ENCODE results near the gene E2F2.
"Not testable (repeated sequence)": the region's sequence is repeated elsewhere in the genome, so short reads cannot be mapped to it uniquely, and the experiment has no call there.

Gene E2F2

DNA sequence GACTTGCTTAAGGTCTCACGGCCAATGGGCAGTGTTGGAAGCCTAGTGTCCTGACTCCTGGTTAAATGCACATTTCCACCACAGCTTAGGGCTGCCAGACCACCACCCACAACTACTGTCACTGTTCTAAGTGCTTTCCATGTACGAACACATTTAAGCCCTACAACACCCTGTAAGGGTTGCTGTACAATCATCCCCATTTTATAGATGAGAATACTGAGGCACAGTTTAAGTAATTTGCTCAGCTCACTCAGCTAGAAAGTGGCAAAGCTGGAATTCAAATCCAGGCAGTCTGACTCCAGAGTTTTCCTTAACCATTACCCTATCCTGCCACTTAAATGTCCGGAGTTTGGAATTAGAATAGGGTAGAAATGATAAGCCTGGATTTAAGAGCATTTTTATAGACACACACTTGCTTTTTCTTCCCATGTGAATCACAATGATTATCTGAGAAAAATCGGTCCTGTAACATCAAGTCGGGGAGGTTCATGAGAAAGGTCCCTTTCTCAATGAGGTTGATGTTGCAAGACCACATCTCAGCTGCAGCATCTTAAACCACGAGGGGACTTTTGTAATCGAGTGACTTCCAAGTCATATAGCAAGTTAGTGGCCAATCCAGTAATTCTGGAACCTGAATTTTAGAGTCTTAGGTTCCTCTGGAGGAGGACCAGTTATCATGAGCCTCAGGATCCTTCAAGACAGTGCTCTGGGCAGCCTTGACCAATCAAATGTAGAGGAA, 8.6 kb downstream of the E2F2 start:
- no peak for DNase-seq

DNA sequence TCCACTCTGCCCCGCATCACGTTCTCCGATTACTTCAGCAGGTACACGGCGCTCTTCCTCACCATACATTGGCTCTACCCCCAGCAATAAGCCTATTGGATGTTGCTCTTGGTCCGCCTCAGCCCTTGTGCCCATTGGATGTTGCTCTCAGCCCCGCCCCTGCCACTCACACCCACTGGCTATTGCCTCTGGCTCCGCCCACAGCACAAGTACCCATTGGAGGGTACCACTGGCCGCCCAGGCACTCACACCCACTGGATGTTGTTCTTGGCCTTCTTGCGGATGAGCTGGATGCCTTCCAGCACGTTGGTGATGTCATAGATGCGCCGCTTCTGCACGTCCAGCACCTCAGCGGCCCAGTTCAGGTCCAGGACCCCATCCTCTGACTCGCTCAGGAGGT, 9.4 kb downstream of the E2F2 start:
- DNase-seq = no peak

DNA sequence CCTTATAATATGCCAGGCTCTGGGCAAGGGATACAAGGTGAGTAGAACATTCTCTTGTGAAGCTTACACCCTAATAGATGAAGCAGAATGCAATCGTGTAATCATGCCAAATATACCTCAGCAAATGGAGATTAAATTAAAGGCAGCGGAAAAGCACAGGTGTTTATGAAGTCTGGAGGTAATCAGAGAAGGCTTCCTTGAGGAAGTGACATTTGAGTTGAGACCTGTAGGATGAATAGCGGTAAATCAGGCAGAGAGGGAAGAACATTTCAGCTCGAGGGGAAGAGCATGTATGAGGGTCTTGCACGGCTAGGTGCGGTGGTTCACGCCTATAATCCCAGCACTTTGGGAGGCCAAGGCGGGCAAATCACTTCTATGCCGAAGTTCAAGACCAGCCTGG, 13.5 kb downstream of the E2F2 start:
- DNase-seq = no peak

DNA sequence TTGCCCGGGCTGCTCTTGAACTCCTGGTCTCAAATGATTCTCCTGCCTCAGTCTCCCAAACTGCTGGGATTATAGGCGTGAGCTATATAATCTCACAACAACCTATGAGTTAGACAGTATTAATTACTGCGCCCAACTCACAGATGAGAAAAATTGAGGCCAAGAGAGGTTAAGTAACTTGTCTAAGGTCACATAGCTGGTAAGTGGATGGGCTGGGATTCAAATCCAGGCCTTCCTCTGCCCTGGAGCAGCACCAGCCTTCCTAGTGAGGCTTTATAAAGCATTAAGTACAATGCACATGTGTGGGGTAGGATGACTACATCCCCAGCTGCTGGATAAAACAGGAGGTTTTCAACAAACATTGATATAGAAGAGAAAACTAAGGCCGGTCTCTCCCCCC, 15.1 kb downstream of the E2F2 start:
- DNase-seq = no peak

DNA sequence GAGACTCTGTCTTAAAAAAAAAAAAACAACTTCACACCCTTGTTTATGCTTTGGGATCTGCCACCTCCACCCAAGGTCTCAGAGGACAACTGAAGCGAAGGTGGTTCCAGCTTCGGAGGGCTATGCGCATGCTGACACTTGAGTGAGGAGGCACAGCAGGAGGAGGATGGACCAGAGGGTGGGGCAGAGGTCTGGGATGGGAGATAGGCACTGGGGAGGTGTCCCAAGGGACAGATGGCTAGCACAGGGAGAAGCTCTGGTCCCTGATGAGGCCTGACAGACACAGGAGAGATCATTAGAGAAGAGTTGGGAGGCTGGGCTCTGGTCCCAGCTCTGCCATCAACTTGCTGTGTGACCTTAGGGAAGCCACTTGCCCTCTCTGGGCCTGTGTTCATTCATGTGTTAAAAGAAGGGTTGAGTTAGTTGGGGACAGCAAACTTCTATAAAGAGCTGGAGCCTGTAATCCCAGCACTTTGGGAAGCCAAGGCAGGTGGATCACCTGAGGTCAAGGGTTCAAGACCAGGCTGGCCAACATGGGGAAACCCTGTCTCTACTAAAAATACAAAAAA, 16.8 kb downstream of the E2F2 start:
- DNase-seq = no peak

DNA sequence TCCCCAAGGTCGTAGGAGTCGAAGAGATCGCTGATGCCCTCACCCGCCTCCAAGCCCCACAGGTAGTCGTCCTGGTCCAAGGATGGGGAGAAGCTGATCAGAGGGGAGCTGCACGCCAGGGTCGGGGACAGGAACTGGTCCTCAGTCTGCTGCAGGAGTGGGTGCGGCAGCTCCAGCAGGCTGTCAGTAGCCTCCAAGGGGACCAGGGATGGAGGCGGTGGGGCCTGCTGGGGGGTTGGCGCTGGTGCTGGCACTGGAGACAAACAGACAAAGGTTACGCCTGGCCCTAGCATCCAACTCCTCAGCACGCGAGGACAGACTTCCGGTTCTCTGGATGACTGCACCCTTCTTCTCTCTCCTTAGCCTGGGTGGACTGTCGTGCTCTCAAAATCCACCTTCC, 21.1 kb downstream of the E2F2 start:
- DNase-seq = no peak

DNA sequence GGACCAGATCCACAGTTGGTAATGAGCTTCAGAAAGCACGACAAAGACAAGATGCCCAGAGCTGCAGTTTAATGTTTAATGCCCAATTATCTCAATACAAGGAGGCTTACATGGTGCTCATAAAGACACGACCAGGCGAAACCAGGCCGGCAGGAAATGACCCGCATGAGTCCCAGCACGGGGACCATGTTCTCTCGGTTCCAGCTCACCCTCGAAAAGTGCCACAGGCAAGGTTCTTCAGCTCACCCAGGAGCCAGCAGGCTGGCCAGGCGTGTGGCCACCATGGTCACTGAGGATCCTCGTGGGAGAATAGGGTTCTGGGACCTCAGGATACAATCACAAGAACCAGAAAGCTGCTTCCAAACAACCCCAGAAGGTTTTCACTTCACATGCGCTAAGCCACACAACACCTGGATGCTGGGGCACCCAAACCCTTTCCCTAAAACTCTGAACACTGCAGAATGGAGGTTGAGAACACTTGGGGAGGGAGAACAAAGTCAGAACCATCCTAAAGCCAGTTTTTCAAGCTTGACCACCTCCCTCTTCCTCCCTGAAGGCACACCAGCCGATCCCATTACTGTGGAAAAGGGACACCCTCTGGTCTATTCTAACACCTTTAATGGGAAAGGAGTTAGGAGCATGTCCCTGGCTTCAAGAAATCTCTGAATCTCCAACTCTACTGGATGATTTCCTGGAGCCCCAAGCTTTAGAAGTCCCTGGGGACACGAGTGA, 24.5 kb downstream of the E2F2 start:
- no peak for DNase-seq

DNA sequence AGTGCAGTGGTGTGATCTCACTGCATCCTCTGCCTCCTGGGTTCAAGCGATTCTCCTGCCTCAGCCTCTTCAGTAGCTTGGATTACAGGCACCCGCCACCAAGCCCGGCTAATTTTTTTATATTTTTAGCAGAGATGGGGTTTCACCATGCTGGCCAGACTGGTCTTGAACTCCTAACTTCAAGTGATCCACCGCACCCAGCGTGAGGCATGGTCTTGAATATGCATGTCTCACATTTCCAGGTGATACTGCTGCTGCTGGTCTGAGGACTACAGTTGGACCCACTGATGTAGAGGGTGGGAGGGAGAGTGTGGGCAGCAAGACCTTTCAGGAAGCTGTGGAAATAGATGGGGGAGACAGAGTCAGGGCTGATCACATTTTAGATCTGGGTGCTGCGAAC, 25.2 kb downstream of the E2F2 start:
- no peak for DNase-seq

DNA sequence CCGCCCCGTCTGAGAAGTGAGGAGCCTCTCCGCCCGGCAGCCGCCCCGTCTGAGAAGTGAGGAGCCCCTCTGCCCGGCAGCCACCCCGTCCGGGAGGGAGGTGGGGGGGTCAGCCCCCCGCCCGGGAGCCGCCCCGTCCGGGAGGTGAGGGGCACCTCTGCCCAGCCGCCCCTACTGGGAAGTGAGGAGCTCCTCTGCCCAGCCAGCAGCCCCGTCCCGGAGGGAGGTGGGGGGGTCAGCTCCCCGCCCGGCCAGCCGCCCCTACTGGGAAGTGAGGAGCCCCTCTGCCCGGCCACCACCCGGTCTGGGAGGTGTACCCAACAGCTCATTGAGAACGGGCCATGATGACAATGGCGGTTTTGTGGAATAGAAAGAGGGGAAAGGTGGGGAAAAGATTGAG, 26.9 kb downstream of the E2F2 start:
- DNase-seq = not testable (repeated sequence)

DNA sequence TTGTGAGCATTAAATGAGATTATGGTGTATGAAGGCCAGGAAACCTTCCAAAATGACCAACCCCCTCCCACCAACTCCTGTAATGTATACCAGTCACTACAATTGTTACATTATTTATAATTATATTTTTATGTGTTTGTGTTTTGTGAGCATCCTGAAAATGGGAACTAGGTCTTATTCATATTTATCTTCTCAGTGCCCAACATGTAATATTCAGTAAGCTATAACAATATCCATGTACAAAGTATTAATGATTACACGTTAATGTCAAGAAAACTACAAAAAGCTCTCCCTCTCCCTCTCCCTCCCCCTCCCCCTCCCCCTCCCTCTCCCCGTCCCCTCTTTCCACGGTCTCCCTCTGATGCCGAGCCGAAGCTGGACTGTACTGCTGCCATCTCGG, 28.1 kb downstream of the E2F2 start:
- no peak for DNase-seq

DNA sequence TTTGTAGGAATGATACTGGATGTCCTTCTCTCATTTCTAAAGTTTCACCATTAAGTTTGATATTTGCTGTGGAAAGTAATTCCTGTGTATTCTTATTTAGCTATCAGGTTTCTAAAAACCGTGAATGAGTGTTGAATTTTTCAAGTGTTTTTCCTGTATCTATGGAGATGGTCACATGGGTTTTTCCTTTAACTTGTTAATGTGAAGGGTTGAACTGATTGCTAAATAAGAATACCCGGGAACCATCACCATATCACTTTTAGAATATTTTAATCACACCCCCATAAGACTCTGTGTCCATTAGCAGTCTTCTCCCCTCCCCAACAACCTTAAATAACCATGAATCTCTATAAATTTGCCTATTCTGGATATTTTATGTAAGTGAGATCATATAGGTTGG, 30.6 kb downstream of the E2F2 start:
- DNase-seq = no peak

DNA sequence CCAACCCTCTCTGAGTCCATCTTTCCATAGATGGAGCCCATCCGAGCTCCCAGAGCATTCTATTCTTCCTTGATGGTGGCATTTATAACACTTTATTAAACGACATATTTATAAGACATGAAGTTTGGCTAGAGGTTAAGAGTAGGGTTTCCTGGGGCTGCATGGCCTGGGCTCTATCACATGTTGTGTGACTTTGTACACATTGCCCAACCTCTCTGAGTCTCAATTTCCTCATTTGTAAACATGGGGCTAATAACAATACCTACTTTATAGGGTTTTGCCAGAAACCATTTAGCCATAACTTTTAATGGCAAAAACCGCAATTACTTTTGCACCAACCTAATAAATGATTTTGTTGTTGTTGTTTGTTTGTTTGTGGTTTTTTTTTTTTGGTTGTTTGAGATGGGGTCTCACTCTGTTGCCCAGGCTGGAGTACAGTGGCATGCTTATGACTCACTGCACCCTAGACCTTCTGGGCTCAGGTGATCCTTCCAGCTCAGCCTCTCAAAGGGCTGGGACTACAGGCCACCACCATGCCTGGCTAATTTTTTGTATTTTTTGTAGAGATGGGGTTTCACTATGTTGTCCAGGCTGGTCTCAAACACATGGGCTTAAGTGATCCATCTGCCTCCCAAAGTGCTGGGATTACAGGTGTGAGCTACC, 33.1 kb downstream of the E2F2 start:
- no peak for DNase-seq

DNA sequence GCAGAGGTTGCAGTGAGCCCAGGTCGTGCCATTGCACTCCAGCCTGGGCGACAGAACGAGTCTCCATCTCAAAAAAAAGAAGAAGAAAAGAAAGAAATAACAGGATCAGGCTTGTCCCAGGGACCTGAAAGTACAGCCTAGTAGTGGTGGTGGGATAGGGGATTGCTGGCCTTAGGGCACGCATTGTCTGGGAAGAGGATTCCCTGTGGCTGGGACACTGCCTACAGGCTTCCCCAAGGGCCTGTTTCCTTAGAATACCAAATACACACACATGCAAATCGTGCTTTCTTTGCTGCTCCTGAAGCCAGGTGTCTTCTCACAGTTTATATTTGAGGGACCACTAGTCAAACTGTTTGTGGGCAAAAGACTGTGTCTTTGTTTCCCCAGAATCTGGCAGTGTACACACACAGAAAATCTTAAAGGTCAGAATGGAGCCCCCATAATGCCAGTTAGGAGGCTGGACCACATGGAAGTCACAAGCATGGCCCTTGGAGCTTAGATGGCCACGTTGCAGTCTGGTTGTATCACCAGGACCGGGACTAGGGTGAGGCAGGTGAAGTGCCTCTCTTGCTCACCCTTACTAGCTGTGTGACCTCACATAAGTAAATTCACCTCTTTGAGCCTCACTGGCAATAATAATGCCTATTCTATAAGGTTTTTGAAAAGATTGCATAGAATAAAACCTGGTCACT, 34.4 kb downstream of the E2F2 start:
- DNase-seq = no peak

DNA sequence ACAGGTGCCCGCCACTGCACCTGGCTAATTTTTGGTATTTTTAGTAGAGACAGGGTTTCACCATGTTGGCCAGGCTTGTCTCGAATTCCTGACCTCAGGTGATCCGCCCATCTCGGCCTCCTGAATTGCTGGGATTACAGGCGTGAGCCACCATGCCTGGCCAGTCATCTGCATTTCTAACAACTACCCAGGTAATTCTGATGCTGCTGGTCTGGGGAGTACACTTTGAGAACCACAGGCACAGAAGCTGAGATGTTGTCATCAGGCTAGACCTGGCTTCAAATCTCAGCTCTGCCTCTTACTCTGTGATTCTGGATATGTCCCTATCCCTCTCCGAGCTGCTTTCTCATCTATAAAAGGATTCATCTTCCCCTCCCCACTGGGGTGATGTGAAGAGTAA, 36.2 kb downstream of the E2F2 start:
- DNase-seq = not testable (repeated sequence)

DNA sequence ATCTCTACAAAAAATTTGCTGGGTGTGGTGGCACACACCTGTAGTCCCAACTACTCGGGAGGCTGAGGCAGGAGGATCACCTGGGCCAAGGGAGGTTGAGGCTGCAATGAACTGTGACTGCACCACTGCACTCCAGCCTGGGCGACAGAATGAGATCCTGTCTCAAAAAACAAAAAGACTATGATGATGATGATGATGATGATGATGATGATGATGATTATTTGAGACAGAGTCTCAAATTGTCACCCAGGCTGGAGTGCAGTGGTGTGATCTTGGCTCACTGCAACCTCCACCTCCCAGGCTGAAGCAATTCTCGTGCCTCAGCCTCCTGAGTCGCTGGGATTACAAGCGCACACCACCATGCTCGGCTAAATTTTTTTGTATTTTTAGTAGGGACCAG, 38.3 kb downstream of the E2F2 start:
- DNase-seq = not testable (repeated sequence)

DNA sequence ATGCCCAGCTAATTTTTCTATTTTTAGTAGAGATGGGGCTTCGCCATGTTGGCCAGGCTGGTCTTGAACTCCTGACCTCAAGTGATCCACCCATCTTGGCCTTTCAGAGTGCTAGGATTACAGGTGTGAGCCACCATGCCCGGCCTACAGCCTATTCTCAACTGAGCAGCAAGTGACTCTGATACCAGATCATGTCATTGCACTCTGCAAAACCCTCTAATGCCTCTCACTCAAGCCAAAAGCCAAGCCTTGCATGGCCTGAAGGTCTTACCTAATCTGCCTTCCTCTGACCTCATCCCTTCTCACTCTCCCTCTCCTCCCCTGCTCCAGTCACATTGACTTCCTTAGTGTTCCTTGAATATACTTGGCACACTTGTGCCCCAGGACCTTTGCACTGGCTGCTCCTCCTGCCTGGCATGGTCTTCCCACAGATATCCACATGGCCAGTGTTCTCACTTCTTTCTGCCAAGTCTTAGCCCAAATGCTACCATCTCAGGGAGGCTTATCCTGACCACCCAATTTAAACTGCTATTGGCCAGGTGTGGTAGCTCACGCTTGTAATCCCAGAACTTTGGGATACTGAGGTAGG, 38.8 kb downstream of the E2F2 start:
- DNase-seq = no peak

DNA sequence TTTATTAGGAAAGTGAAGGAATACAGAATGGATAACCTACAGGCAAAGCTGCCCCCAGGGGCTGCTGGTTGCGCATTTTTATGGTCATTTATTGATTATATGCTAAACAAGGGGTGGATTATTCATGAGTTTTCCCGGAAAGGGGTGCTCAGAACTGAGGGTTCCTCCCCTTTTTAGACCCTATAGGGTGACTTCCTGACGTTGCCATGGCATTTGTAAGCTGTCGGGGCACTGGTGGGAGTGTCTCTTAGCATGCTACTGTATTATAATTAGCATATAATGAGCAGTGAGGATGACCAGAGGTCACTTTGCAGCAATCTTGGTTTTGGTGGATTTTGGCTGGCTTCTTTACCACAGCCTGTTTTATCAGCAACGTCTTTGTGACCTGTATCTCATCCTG, 41.2 kb downstream of the E2F2 start:
- no peak for DNase-seq

DNA sequence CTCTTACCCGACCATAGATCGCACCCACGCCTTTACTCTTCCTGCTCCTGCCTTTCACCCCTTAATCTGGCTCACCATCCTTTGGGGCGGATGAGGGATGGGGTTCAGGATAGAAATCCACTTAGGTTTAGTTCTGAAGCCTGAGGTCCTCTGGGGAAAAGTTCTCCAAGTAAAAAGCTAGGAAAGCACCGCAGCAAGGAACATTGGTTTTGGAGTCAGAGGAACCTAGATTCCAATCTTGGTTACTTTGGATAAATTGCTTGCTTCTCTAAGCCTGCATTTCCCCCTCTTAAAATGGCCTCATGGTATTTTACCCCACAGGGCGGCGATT, 46.1 kb downstream of the E2F2 start:
- DNase-seq = no peak

DNA sequence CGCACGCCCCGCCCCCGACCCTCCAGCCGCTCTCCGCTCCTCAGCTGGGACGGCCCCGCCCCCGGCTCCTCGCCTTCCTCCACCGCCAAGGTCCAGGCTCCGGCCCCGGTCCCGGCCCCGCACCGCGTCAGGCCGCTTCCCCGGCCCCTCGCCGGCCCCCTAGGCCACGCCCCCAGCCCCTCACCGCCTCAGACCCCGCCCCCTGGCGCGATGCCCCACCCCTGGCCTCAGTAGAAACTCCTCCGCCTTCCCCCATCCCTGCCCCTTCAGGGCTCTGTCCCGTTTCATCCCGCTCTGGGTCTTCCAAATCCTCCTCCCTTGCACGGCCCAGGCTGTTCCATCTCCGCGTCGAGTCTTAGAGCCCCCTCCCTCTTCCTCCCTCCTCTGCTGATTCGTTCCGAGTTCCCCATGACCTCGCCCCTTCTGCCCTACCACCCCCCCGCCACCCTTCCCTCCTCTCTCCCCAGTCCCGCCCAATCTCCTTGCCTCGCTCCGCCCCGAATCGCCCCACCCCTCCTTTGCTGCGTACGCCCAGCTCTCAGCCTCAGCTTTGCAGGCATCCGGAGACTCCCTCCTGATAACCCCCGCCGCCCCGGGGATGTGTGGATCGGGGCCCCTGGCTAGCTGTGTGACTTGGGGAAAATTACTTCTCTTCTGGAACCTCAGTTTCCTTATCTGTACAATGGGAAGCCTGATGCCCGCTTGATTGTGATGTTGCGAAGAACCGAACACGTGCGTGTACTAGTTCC, 46.6 kb downstream of the E2F2 start:
- peak; percentile 80 to 82 for DNase-seq

DNA sequence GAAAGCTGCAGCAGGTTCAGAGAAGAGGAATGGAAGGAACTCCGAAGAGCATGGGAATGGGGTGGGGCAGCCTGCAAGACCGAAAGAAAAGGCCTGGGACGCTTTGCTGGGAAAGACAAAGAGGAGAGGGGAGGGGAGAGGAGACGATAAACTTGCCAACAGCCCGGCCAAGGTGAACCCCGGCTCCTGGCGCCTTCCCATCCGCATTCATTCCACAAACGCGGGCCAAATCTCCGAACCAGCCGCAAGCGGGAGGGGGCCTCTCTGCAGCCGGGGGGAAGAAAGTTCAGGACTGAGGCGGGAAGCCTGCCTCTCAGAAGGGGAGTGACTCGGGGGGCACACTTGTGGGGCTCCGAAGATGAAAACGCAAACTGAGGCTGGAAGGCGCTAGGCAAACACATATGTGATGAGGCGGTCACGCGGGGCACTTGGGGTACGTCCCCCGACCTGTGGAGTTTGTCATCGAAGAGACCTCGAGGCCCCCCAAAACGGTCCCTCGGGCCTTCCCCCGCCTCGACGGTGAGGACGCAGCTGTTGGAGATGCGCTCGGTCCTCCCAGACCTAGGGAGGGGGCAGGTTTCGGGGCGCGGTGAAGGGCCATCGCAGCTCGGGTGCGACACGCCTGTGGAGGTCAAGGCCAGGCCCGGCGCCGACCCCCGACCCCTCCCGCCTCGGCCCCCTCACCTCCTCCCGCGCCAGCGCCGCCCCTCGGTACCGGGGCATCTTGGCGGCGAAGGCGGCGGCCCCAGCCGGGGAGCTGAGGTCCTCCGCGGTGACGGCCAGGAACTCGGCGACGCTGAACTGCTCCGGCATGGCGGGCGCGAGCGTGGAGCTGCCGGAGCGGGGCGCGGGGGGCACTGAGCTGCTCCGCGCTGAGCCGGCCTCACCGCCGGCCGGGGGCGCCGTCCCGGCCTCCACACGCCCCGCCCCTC, 47.4 kb downstream of the E2F2 start, which contains the start of gene ASAP3:
TSS of gene ASAP3 (minus strand) at position 859 of the 932 bp plus-strand sequence. CDS start at position 813, 46 bp downstream.
- no peak for DNase-seq

DNA sequence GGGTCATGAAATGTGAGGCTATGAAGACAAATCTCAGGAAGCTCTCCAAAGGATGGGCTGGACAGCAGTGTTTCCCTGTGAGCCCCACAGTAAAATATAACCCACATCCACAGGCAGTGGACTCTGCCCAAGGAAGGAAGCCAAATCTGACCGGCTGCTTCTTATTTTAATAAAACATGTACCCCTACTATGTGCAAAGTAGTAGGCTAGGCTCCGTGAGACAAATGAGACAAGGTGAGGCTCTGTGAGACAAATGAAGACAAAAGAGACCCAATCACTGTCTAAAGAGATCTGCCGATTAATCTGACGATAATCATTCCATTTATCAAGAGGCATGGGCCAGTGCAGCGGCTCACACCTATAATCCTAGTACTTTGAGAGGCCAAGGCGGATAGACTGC, 49.1 kb downstream of the E2F2 start:
- no peak for DNase-seq
